Measurements from ENCODE around the gene PYCARD. TPM values are rescaled to one million over a fixed set of nuclear protein-coding genes. Genes with fewer than 3 reads are reported as not detected.
"Not testable (repeated sequence)": the region's sequence is repeated elsewhere in the genome, so short reads cannot be mapped to it uniquely, and the experiment has no call there.

The PYCARD gene
- total and polyA plus RNA-seq, 9 of the 15 experiments (the other 6 are each of a cell fraction or from before 2014, with no cell fraction given) = 1.3 to 28.4 (median 6.0) TPM

- ATAC-seq = no peak
- FAIRE-seq = no peak
- in situ Hi-C loops (cut with MboI) = no loop called here
These were observed 25.4 kb downstream of the PYCARD start for GRCh38 chr16:31177136-31177535.

GRCh38 chr16:31170048-31170447 lies 32.5 kb downstream of the PYCARD start:
- intact Hi-C loops (cut with micrococcal nuclease); H3K9ac ChIP-seq (ENCODE audit: insufficient read depth in 1 of 2, low read depth in 2 of 2, low read length in 2 of 2); H3K9me3 ChIP-seq (replicated peaks; ENCODE audit: control insufficient read depth, insufficient read depth, low read depth, low read length); BruUV-seq (replicated peaks); H4K20me1 ChIP-seq (replicated peaks; ENCODE audit: control insufficient read depth, insufficient read depth, low read length); FAIRE-seq; H3K4me1 ChIP-seq (replicated peaks in 1 of 2; ENCODE audit: control insufficient read depth in 2 of 2, insufficient read depth in 2 of 2, low read length in 2 of 2); POLR2A ChIA-PET; H3K4me3 ChIP-seq; H3K9me1 ChIP-seq (ENCODE audit: control insufficient read depth, insufficient read depth, low read length); H3K79me2 ChIP-seq (ENCODE audit: control insufficient read depth, insufficient read depth, low read length); H3K36me3 ChIP-seq (ENCODE audit: control insufficient read depth, insufficient read depth, low read length); H3K27ac ChIP-seq (ENCODE audit: extremely low read depth, low read depth, low read length); H2AFZ ChIP-seq (ENCODE audit: low read depth, low read length); DNase-seq (ENCODE audit: extremely low read depth in 1 of 4, low spot score in 3 of 4); CTCF ChIA-PET (ENCODE audit: low intra/inter-chr PET ratio); in situ Hi-C loops (cut with MboI); H3K27me3 ChIP-seq (ENCODE audit: control insufficient read depth in 2 of 2, insufficient read depth in 2 of 2, low read length in 2 of 2): not testable (repeated sequence)
- peak; percentile 33; the same call in 2 of the 3 replicates for ATAC-seq
- WGBS (ENCODE audit: insufficient coverage, low coverage, missing lambda C conversion rate) = no CpG with 5 or more reads among the region's 2 CpGs
- TF ChIP-seq RFX1 (IDR thresholded peaks at IDR 0.05) = peak; percentile 51
- peak; percentile 52 for TF ChIP-seq CBFA2T2 (conservative IDR thresholded peaks at IDR 0.05)
- TF ChIP-seq KDM1A (IDR thresholded peaks at IDR 0.05) = peak in 1 of 2 experiments; percentile 9; a peak in 1 of 4 replicates
- 0 out of 2 replicates have a peak, but pooled peaks have one; percentile 20 for TF ChIP-seq ARID1B (IDR thresholded peaks at IDR 0.05)
- peak; percentile 27; the same call in 1 of the 2 replicates for TF ChIP-seq TAL1 (IDR thresholded peaks at IDR 0.05)
- peak; percentile 80 for TF ChIP-seq SOX6 (IDR thresholded peaks at IDR 0.05)
- TF ChIP-seq FOXK2 (conservative IDR thresholded peaks at IDR 0.05 in 1 of 2, IDR thresholded peaks at IDR 0.05 in 1 of 2; ENCODE audit: low read depth in 2 of 2) = peak in 1 of 2 experiments; percentile 50; a peak in 1 of 4 replicates
- TF ChIP-seq CBFA2T3 (IDR thresholded peaks at IDR 0.05) = peak; percentile 77
- TF ChIP-seq, protein P1, sequence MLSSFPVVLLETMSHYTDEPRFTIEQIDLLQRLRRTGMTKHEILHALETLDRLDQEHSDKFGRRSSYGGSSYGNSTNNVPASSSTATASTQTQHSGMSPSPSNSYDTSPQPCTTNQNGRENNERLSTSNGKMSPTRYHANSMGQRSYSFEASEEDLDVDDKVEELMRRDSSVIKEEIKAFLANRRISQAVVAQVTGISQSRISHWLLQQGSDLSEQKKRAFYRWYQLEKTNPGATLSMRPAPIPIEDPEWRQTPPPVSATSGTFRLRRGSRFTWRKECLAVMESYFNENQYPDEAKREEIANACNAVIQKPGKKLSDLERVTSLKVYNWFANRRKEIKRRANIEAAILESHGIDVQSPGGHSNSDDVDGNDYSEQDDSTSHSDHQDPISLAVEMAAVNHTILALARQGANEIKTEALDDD (IDR thresholded peaks at IDR 0.05) = 0 out of 2 replicates have a peak, but pooled peaks have one; percentile 11
- peak overlapping the region; percentile 8; the same call in 1 of the 2 replicates for H3K4me2 ChIP-seq (ENCODE audit: insufficient read depth, low read length)

More at GRCh38 chr16:31177136-31177535, 25.4 kb downstream of the PYCARD start:
- peaks cover 5 to 12% of the 10 kb centered on the region in 2 experiments; a peak in 4 of 5 replicates for H3K4me1 ChIP-seq (replicated peaks in 1 of 2; ENCODE audit: control insufficient read depth in 2 of 2, insufficient read depth in 2 of 2, low read length in 2 of 2)
- intact Hi-C loops (cut with micrococcal nuclease) = no loop called here
- H3K4me3 ChIP-seq = no peak overlapping the region
- no peaks in the 10 kb centered on the region for H3K9me3 ChIP-seq (replicated peaks; ENCODE audit: control insufficient read depth, insufficient read depth, low read depth, low read length)
- 61% methylated on average over 3 of the region's 3 CpGs for WGBS (ENCODE audit: insufficient coverage, low coverage, missing lambda C conversion rate)
- no peak overlapping the region for H3K27ac ChIP-seq (ENCODE audit: extremely low read depth, low read depth, low read length)
- no peak for DNase-seq (ENCODE audit: extremely low read depth in 1 of 4, low spot score in 3 of 4)
- TF ChIP-seq GABPB2 (CRISPR knock-in tag; conservative IDR thresholded peaks at IDR 0.05) (no peak), MYNN (IDR thresholded peaks at IDR 0.05) (no peak), MYNN (CRISPR knock-in tag; IDR thresholded peaks at IDR 0.05) (no peak), ZNF431 (CRISPR knock-in tag; IDR thresholded peaks at IDR 0.05) (no peak), FOXJ2 (tag; IDR thresholded peaks at IDR 0.05) (no peak), ILK (tag; IDR thresholded peaks at IDR 0.05; ENCODE audit: borderline replicate concordance, low read depth) (no peak), ZNF217 (CRISPR knock-in tag; IDR thresholded peaks at IDR 0.05) (no peak), SRSF9 (IDR thresholded peaks at IDR 0.05; ENCODE audit: borderline replicate concordance, low read depth, low read length) (no peak), ZSCAN29 (IDR thresholded peaks at IDR 0.05) (no peak)
- no peak overlapping the region for H3K9ac ChIP-seq (ENCODE audit: insufficient read depth in 1 of 2, low read depth in 2 of 2, low read length in 2 of 2)
- no peaks in the 10 kb centered on the region; a peak in 1 of 5 replicates for H3K27me3 ChIP-seq (ENCODE audit: control insufficient read depth in 2 of 2, insufficient read depth in 2 of 2, low read length in 2 of 2)
- no TSS peak for BruUV-seq (replicated peaks)
- peaks cover 11% of the 10 kb centered on the region for H3K36me3 ChIP-seq (ENCODE audit: control insufficient read depth, insufficient read depth, low read length)
- peaks cover 15% of the 10 kb centered on the region for H4K20me1 ChIP-seq (replicated peaks; ENCODE audit: control insufficient read depth, insufficient read depth, low read length)
- CTCF ChIA-PET (ENCODE audit: low intra/inter-chr PET ratio) = no interaction called here
- H2AFZ ChIP-seq (ENCODE audit: low read depth, low read length) = no peak overlapping the region
- POLR2A ChIA-PET = no interaction called here
- H3K9me1 ChIP-seq (ENCODE audit: control insufficient read depth, insufficient read depth, low read length) = no peaks in the 10 kb centered on the region
- H3K4me2 ChIP-seq (ENCODE audit: insufficient read depth, low read length) = no peak overlapping the region
- peaks cover 29% of the 10 kb centered on the region for H3K79me2 ChIP-seq (ENCODE audit: control insufficient read depth, insufficient read depth, low read length)

Data from K562 (cell line).